Endothelial cell of umbilical vein (primary cell): Measurements from ENCODE around the gene ZBTB18. TPM values are rescaled to one million over a fixed set of nuclear protein-coding genes. Genes with fewer than 3 reads are reported as not detected.

Experiments used
- BruUV-seq: library from RNA; stranded (reverse); fragments of 400-500 nt; replicated peaks from 2 replicates; lab custom pipeline; 2021; lab: Mats Ljungman, UMichigan
- CTCF ChIA-PET: fragments of 300-600, 350-600 bp; sonication (Branson Sonifier 250); formaldehyde crosslinking; loops from one replicate; lab custom pipeline; 2021; ENCODE audit warnings: antibody characterized with exemption, inconsistent platforms; lab: Charles Lee
- POLR2A ChIA-PET: fragments of 300-600, 350-600 bp; sonication (Branson Sonifier 250); formaldehyde crosslinking; loops from one replicate; lab custom pipeline; 2021; ENCODE audit warnings: antibody characterized with exemption, inconsistent platforms; lab: Charles Lee
- DNase-seq: peaks from one replicate; pipeline ENCODE4 v3.0.0-alpha.2; 2011; ENCODE audit warnings: low read depth, low spot score
- FAIRE-seq: peaks from 2 replicates; lab custom pipeline; 2011; peaks lifted over from hg19 to GRCh38; lab: Jason Lieb, UNC
- H2AFZ ChIP-seq: 2 replicates; pipeline ENCODE4 v1.6.0; 2012; ENCODE audit warnings: low read depth, low read length, control low read depth, inconsistent platforms
- H3K27ac ChIP-seq: 2 replicates; pipeline ENCODE4 v1.5.1; 2011; ENCODE audit warnings: low read depth, mild to moderate bottlenecking, control low read depth, low read length, moderate library complexity; ENCODE audit not compliant: insufficient read depth
- H3K27me3 ChIP-seq, 2 experiments: 2 replicates each; pipeline versions ENCODE4 v1.6.0 to v1.6.1; 2011; ENCODE audit warnings: low read length in 2 of 2, mixed read lengths in 1 of 2; ENCODE audit not compliant: control insufficient read depth in 2 of 2, insufficient read depth in 2 of 2
- H3K36me3 ChIP-seq, 2 experiments: 2 replicates in 1 of 2; 3 replicates in 1 of 2; pipeline ENCODE4 v1.5.1; 2011; ENCODE audit warnings: low read length in 2 of 2, mild to moderate bottlenecking in 1 of 2, moderate library complexity in 1 of 2; ENCODE audit not compliant: control insufficient read depth in 2 of 2, insufficient read depth in 2 of 2; ENCODE audit errors: extremely low read depth in 1 of 2
- H3K4me1 ChIP-seq: 3 replicates; pipeline ENCODE4 v1.5.1; 2011; ENCODE audit warnings: mild to moderate bottlenecking, low read length; ENCODE audit not compliant: control insufficient read depth, insufficient read depth; ENCODE audit errors: extremely low read depth
- H3K4me2 ChIP-seq: 2 replicates; pipeline ENCODE4 v1.6.1; 2011; ENCODE audit warnings: low read length, control low read depth, mixed read lengths; ENCODE audit not compliant: insufficient read depth
- H3K4me3 ChIP-seq, 3 experiments: fragments of 200-600 bp in 1 of 3; sonication (generic), shearing (Covaris generic) in 1 of 3; replicated peaks in 1 of 3; 2 replicates each; pipeline ENCODE4 v1.5.1; 2011 to 2016; ENCODE audit warnings: control low read depth in 3 of 3, low read length in 3 of 3, mild to moderate bottlenecking in 2 of 3, inconsistent platforms in 1 of 3, low read depth in 1 of 3, moderate library complexity in 1 of 3; ENCODE audit not compliant: insufficient read depth in 1 of 3
- H3K79me2 ChIP-seq: 2 replicates; pipeline ENCODE4 v1.6.0; 2012; ENCODE audit warnings: low read length, inconsistent platforms; ENCODE audit not compliant: control insufficient read depth, insufficient read depth
- H3K9ac ChIP-seq: replicated peaks from 2 replicates; pipeline ENCODE3; 2011; ENCODE audit warnings: low read length, control low read depth; ENCODE audit not compliant: insufficient read depth; ENCODE audit errors: extremely low read depth
- H3K9me1 ChIP-seq: replicated peaks from 3 replicates; pipeline ENCODE4 v1.6.0; 2011; ENCODE audit warnings: mild to moderate bottlenecking, low read length; ENCODE audit not compliant: control insufficient read depth, insufficient read depth; ENCODE audit errors: extremely low read depth
- H3K9me3 ChIP-seq: replicated peaks from 2 replicates; pipeline ENCODE4 v1.5.1; 2012; ENCODE audit warnings: low read length, inconsistent platforms; ENCODE audit not compliant: control insufficient read depth, insufficient read depth
- H4K20me1 ChIP-seq: replicated peaks from 2 replicates; pipeline ENCODE3; 2011; ENCODE audit warnings: mild to moderate bottlenecking, low read length; ENCODE audit not compliant: control insufficient read depth, insufficient read depth; ENCODE audit errors: extremely low read depth
- CTCF ChIP-seq, 2 donors: IDR thresholded peaks; 1 replicate in 1 of 2; 2 replicates in 1 of 2; pipeline ENCODE4 v1.5.1; 2011; ENCODE audit warnings: low read length in 2 of 2, mild to moderate bottlenecking in 2 of 2, moderate library complexity in 2 of 2, control low read depth in 1 of 2, inconsistent platforms in 1 of 2, low read depth in 1 of 2; ENCODE audit not compliant: insufficient read depth in 1 of 2; ENCODE audit errors: extremely low read depth in 1 of 2
- EZH2 ChIP-seq: IDR thresholded peaks from 2 replicates; pipeline ENCODE4 v1.6.1; 2012; ENCODE audit warnings: borderline replicate concordance, low read depth, mild to moderate bottlenecking, moderate library complexity, low read length, inconsistent platforms; ENCODE audit not compliant: severe bottlenecking
- FOS ChIP-seq: IDR thresholded peaks from 2 replicates; pipeline ENCODE4 v1.6.1; 2011; ENCODE audit warnings: mild to moderate bottlenecking, low read length, moderate library complexity, borderline replicate concordance; ENCODE audit not compliant: insufficient read depth
- GATA2 ChIP-seq: IDR thresholded peaks from 2 replicates; pipeline ENCODE4 v1.7.0; 2011; ENCODE audit warnings: low read depth, mild to moderate bottlenecking, moderate library complexity, mixed read lengths, low read length; ENCODE audit not compliant: insufficient read length, insufficient read depth
- JUN ChIP-seq: IDR thresholded peaks from 2 replicates; pipeline ENCODE4 v1.6.1; 2011; ENCODE audit warnings: borderline replicate concordance, low read depth; ENCODE audit not compliant: insufficient read length, insufficient read depth
- MAX ChIP-seq: IDR thresholded peaks from 2 replicates; pipeline ENCODE4 v1.6.1; 2011; ENCODE audit not compliant: insufficient read depth, insufficient read length
- MYC ChIP-seq: IDR thresholded peaks from one replicate; pipeline ENCODE4 v1.6.1; 2011; ENCODE audit warnings: mild to moderate bottlenecking, low read depth, low read length
- POLR2A ChIP-seq: IDR thresholded peaks from 2 replicates; pipeline ENCODE4 v1.6.1; 2012; ENCODE audit warnings: low read depth, mild to moderate bottlenecking, control low read depth, low read length
- POLR2AphosphoS5 ChIP-seq: IDR thresholded peaks from 2 replicates; pipeline ENCODE4 v1.6.1; 2012; ENCODE audit warnings: low read depth, mild to moderate bottlenecking, control low read depth, low read length, moderate library complexity; ENCODE audit not compliant: insufficient read depth
- dilution Hi-C: fragments of 300-500 bp; cut with MboI; formaldehyde crosslinking; loops from one replicate; pipeline ENCODE4 v1.15.0; 2019; ENCODE audit warnings: low sequenced_read_pairs; ENCODE audit not compliant: extremely low pct_ligation_motif_present
- intact Hi-C: fragments of 100-400 bp; cut with micrococcal nuclease; formaldehyde crosslinking; loops from one replicate; pipeline ENCODE4 v1.10.0; 2022
- polyA plus RNA-seq, 4 experiments: library from polyadenylated mRNA; depleted of rRNA in 3 of 4; stranded (reverse) in 3 of 4; unstranded in 1 of 4; fragments of >200 nt; gene quantifications; 2 replicates each; pipeline versions ENCODE4 v1.2.1 to v1.2.3, GENCODE V29; 2011 to 2012; ENCODE audit warnings: missing spikeins in 1 of 4
- total RNA-seq: library from RNA; stranded (reverse); gene quantifications from 2 replicates; pipeline ENCODE4 v1.2.3, GENCODE V29; 2021

ZBTB18 gene
- total and polyA plus RNA-seq, 2 donors (not counting 3 experiments of a cell fraction or from before 2014, with no cell fraction given) = 15.5 to 21.1 TPM

GRCh38 chr1:244022864-244023440 is 28.1 kb upstream of the ZBTB18 start:
- Histone ChIP-seq H4K20me1 (no peaks in the 10 kb centered on the region), H3K4me2 (no peak overlapping the region), H3K4me3 (no peak overlapping the region), H3K36me3 (no peaks in the 10 kb centered on the region), H3K27ac (no peak overlapping the region), H3K9me1 (no peaks in the 10 kb centered on the region), H3K9me3 (no peaks in the 10 kb centered on the region), H2AFZ (no peak overlapping the region), H3K79me2 (no peaks in the 10 kb centered on the region), H3K9ac (no peak overlapping the region), H3K4me1 (no peaks in the 10 kb centered on the region), H3K27me3 (peaks cover 0 to 4% of the 10 kb centered on the region in 2 experiments)
- dilution Hi-C loops = no loop called here
- intact Hi-C loops = no loop called here
- ChIA-PET CTCF (no interaction called here), POLR2A (no interaction called here)
- BruUV-seq = no TSS peak
- DNase-seq (no peak), FAIRE-seq (no peak)
- TF ChIP-seq MAX = no peak
- no peak for TF ChIP-seq POLR2A
- TF ChIP-seq GATA2 = no peak
- TF ChIP-seq JUN = no peak
- TF ChIP-seq POLR2AphosphoS5 = no peak
- TF ChIP-seq FOS = no peak
- TF ChIP-seq EZH2 = no peak

DNA sequence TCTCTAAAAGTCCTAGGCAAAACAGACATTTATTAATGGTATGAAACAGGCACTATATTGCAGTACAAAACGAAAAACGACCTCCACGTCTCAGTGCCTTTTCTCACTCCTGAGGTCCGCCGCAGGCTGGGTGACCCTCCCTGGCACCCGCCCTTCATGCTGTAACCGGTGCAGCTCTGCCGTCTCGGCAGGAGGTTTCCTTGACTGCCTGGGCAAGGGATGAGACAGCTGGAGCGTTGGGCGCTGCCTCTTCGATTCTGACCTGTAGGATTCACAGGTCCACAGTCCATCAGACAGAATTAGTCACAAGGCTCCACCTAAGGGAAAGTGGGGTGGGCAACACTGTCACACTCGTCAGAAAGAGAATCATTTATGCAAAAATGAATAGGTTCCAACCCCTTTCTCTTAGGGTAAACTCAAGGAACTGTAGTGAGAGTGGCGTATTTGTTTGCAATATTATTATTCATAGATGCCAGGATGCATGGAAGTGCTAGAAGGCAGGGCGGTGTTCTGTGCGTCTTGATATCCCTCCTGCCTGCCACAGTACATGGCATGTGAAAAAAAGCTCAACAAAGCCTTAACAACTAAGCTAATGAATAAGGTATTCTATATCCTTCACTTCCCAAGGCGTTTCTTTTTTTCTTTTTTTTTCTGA is 23.5 kb upstream of the ZBTB18 start:
- CTCF ChIA-PET = interaction anchor here (0.9 kb wide), 1 partner anchor 15 kb away, joined by 3 read pairs; no protein-coding TSS in a partner anchor
- H3K27me3 ChIP-seq = peaks cover 0 to 4% of the 10 kb centered on the region in 2 experiments
- DNase-seq (no peak), FAIRE-seq (no peak)
- H3K27ac ChIP-seq = no peak overlapping the region
- no peak for TF ChIP-seq FOS
- no peak for TF ChIP-seq CTCF (IDR thresholded peaks at IDR 0.05; ENCODE audit: extremely low read depth in 1 of 2, insufficient read depth in 1 of 2, low read depth in 1 of 2, low read length in 2 of 2)
- no peak for TF ChIP-seq MYC
- no peak for TF ChIP-seq EZH2
- no peak for TF ChIP-seq POLR2AphosphoS5
- TF ChIP-seq JUN = no peak
- TF ChIP-seq GATA2 = no peak
- no peak for TF ChIP-seq POLR2A
- TF ChIP-seq MAX = no peak
- H4K20me1 ChIP-seq = no peaks in the 10 kb centered on the region
- H3K4me1 ChIP-seq = no peaks in the 10 kb centered on the region
- H3K4me3 ChIP-seq = no peak overlapping the region
- H2AFZ ChIP-seq = no peak overlapping the region
- H3K9me3 ChIP-seq = no peaks in the 10 kb centered on the region
- no peak overlapping the region for H3K4me2 ChIP-seq
- H3K9ac ChIP-seq = no peak overlapping the region
- no peaks in the 10 kb centered on the region for H3K9me1 ChIP-seq
- intact Hi-C loops (no loop called here), dilution Hi-C loops (no loop called here)
- POLR2A ChIA-PET = no interaction called here
- H3K36me3 ChIP-seq = no peaks in the 10 kb centered on the region
- no peaks in the 10 kb centered on the region for H3K79me2 ChIP-seq
- no TSS peak for BruUV-seq
